HG03571 (cell line): ENCODE results near the gene AANAT.

Experiments used
- ATAC-seq: cut with Tn5 transposase; IDR thresholded peaks from one replicate; pipeline ENCODE4 v1.9.1; 2021; ENCODE audit not compliant: unreplicated experiment

Gene AANAT

GRCh38 chr17:76467809-76468633 is 618 bp downstream of the AANAT start:
- ATAC-seq = no peak

GRCh38 chr17:76468634-76469010 is 1.2 kb downstream of the AANAT start:
- ATAC-seq = no peak

- ATAC-seq = no peak
Observed at GRCh38 chr17:76469076-76469990, 1.9 kb downstream of the AANAT start.

- no peak for ATAC-seq
Observed at GRCh38 chr17:76469991-76470739, 2.8 kb downstream of the AANAT start.

- ATAC-seq = no peak
Observed at GRCh38 chr17:76471498-76472257, 4.3 kb downstream of the AANAT start.

GRCh38 chr17:76472258-76472645 is 4.8 kb downstream of the AANAT start:
- ATAC-seq = no peak

- ATAC-seq = no peak
Observed at GRCh38 chr17:76472726-76473125, 5.3 kb downstream of the AANAT start.

GRCh38 chr17:76473541-76473985 is 6.2 kb downstream of the AANAT start:
- ATAC-seq = no peak

GRCh38 chr17:76474238-76474637 is 6.8 kb downstream of the AANAT start:
- no peak for ATAC-seq

GRCh38 chr17:76474894-76475293 is 7.5 kb downstream of the AANAT start:
- ATAC-seq = no peak

- ATAC-seq = no peak
Observed at GRCh38 chr17:76475302-76475701, 7.9 kb downstream of the AANAT start.

- no peak for ATAC-seq
Observed at GRCh38 chr17:76476736-76477135, 9.3 kb downstream of the AANAT start.

GRCh38 chr17:76477576-76477975 is 10.2 kb downstream of the AANAT start:
- ATAC-seq = no peak

- ATAC-seq = no peak
Observed at GRCh38 chr17:76478097-76478496, 10.7 kb downstream of the AANAT start.

- no peak for ATAC-seq
Observed at GRCh38 chr17:76478730-76479514, 11.5 kb downstream of the AANAT start.

GRCh38 chr17:76479515-76480060 is 12.2 kb downstream of the AANAT start:
- ATAC-seq = no peak

- ATAC-seq = no peak
Observed at GRCh38 chr17:76480632-76481031, 13.2 kb downstream of the AANAT start.

GRCh38 chr17:76481071-76481655 is 13.8 kb downstream of the AANAT start:
- peak; percentile 63 for ATAC-seq

GRCh38 chr17:76484228-76484725 is 16.9 kb downstream of the AANAT start:
- no peak for ATAC-seq
